HepG2 (cell line): ENCODE data around the gene SPEM2. TPM values are rescaled to one million over a fixed set of nuclear protein-coding genes. Genes with fewer than 3 reads are reported as not detected.

Source experiments
- CCDC6 ChIP-seq: sonication (generic); formaldehyde crosslinking; IDR thresholded peaks from 2 replicates; pipeline ENCODE4 v1.8.1; 2022; ENCODE audit warnings: mild to moderate bottlenecking, missing genetic modification reagents, moderate library complexity
- HNRNPL ChIP-seq: fragments of 200-400 bp; formaldehyde crosslinking; IDR thresholded peaks from 2 replicates; pipeline ENCODE4 v1.6.1; 2017; ENCODE audit warnings: mild to moderate bottlenecking, low read depth, low read length
- HOXA3 ChIP-seq: sonication (generic); formaldehyde crosslinking; IDR thresholded peaks from 2 replicates; pipeline ENCODE4 v1.5.0; 2020; ENCODE audit warnings: missing genetic modification reagents
- MLLT10 ChIP-seq: sonication (generic); formaldehyde crosslinking; IDR thresholded peaks from 2 replicates; pipeline ENCODE4 v1.4.0; 2020; ENCODE audit warnings: missing genetic modification reagents
- NFE2L2 ChIP-seq: fragments of 150-350 bp; IDR thresholded peaks from 2 replicates; pipeline ENCODE4 v1.6.1; 2014; ENCODE audit warnings: low read length
- NRL ChIP-seq: sonication (generic); formaldehyde crosslinking; IDR thresholded peaks from 2 replicates; pipeline ENCODE4 v1.5.0; 2020; ENCODE audit warnings: missing genetic modification reagents, mild to moderate bottlenecking, moderate library complexity, borderline replicate concordance
- RBM22 ChIP-seq: fragments of 200-400 bp; formaldehyde crosslinking; optimal IDR thresholded peaks from 2 replicates; pipeline ENCODE3; 2017; ENCODE audit warnings: mild to moderate bottlenecking, low read length, moderate library complexity
- SAP130 ChIP-seq: IDR thresholded peaks from 2 replicates; pipeline ENCODE4 v1.6.1; 2016; ENCODE audit warnings: low read depth
- STAT5B ChIP-seq: sonication (generic); formaldehyde crosslinking; IDR thresholded peaks from 2 replicates; pipeline ENCODE4 v1.4.0; 2020; ENCODE audit warnings: missing genetic modification reagents
- TOPORS ChIP-seq: sonication (generic); formaldehyde crosslinking; IDR thresholded peaks from 2 replicates; pipeline ENCODE4 v1.8.0; 2023; ENCODE audit warnings: mild to moderate bottlenecking, missing genetic modification reagents
- ZFP37 ChIP-seq: sonication (generic); formaldehyde crosslinking; IDR thresholded peaks from 2 replicates; pipeline ENCODE4 v1.4.0; 2020; ENCODE audit warnings: missing genetic modification reagents, borderline replicate concordance
- ZNF354B ChIP-seq: sonication (generic); formaldehyde crosslinking; IDR thresholded peaks from 2 replicates; pipeline ENCODE4 v1.8.0; 2022; ENCODE audit warnings: mild to moderate bottlenecking, missing genetic modification reagents
- ZNF44 ChIP-seq: sonication (generic); formaldehyde crosslinking; IDR thresholded peaks from 2 replicates; pipeline ENCODE4 v1.5.1; 2020; ENCODE audit warnings: mild to moderate bottlenecking, missing genetic modification reagents
- ZNF547 ChIP-seq: sonication (generic); formaldehyde crosslinking; IDR thresholded peaks from 2 replicates; pipeline ENCODE4 v1.5.1; 2020; ENCODE audit warnings: mild to moderate bottlenecking, missing genetic modification reagents
- ZNF709 ChIP-seq: sonication (generic); formaldehyde crosslinking; IDR thresholded peaks from 2 replicates; pipeline ENCODE4 v1.5.0; 2020; ENCODE audit warnings: mild to moderate bottlenecking, missing genetic modification reagents
- ZNF792 ChIP-seq: IDR thresholded peaks from 2 replicates; pipeline ENCODE4 v1.6.1; 2016
- polyA plus RNA-seq, 8 experiments: library from polyadenylated mRNA; depleted of rRNA in 3 of 8; stranded (reverse) in 7 of 8; unstranded in 1 of 8; fragments of >200 nt; fragmentation: Illumina TruSeq in 4 of 8; extraction: Trizol in 4 of 8; gene quantifications; 2 replicates each; pipeline versions ENCODE4 v1.2.1 to v1.2.3, GENCODE V29; 2011 to 2016; ENCODE audit warnings: low read depth in 4 of 8, missing spikeins in 1 of 8, mixed read lengths in 1 of 8; ENCODE audit not compliant: insufficient read depth in 1 of 8
- total RNA-seq, 5 experiments: library from RNA; depleted of rRNA; stranded (reverse); fragments of >200 nt; fragmentation: Illumina TruSeq; extraction: Trizol; gene quantifications; 2 replicates each; pipeline ENCODE4 v1.2.3, GENCODE V29; 2016; ENCODE audit warnings: low read depth in 1 of 5
- TF ChIP-seq, protein P1 (sequence below): sonication (generic); formaldehyde crosslinking; IDR thresholded peaks from 2 replicates; pipeline ENCODE4 v1.5.0; 2020; ENCODE audit warnings: mild to moderate bottlenecking, missing genetic modification reagents, borderline replicate concordance
- TF ChIP-seq, protein P2 (sequence below): sonication (generic); formaldehyde crosslinking; IDR thresholded peaks from 2 replicates; pipeline ENCODE4 v1.4.0; 2020; ENCODE audit warnings: mild to moderate bottlenecking, missing genetic modification reagents
- TF ChIP-seq, protein P3 (sequence below): IDR thresholded peaks from 2 replicates; pipeline ENCODE4 v1.6.1; 2016; ENCODE audit warnings: missing compliant biosample characterization, missing genetic modification reagents, borderline replicate concordance

Gene SPEM2
- total and polyA plus RNA-seq, 2 of the 13 experiments (the other 11 are each of a cell fraction or from before 2014, with no cell fraction given) = not detected

DNA sequence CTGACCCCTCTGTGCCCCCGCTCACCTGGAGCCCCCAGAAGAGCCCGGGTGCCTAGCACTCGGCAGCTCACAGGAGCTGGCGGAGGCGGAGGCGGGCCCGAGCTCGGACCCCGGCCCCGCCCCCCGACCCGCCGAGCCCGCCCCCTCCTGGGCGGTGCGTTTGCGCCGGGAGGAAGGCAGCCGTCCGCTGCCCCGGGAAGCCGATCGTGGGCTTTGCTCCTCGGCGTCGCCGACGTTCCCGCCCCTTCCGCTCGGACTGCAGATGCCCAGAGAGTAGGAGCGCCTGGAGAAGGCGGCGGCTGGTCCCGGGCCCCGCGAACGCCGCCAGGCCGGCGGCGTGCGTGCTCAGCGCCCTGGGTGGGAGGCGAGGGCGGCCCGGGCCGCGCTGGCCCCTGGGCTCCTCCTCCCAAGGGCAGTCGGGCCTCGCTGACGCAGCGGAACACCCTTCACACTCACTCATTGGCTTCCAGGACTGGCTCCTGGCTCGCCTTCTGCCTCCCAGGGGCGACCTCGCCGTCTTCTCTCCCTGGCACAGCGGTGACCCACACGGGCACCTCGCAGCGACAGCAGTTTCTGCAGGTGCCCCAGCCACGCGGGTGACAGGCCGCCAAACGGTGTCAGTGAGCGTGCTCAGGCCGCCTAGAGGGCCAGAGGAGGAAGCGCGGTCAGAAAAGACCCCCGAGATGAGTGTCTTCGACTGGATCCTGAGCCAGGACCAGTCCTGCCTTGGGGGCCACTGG lies 30.8 kb upstream of the SPEM2 start, which contains the start of gene PLSCR3 (continued):
- TF ChIP-seq, protein P1, sequence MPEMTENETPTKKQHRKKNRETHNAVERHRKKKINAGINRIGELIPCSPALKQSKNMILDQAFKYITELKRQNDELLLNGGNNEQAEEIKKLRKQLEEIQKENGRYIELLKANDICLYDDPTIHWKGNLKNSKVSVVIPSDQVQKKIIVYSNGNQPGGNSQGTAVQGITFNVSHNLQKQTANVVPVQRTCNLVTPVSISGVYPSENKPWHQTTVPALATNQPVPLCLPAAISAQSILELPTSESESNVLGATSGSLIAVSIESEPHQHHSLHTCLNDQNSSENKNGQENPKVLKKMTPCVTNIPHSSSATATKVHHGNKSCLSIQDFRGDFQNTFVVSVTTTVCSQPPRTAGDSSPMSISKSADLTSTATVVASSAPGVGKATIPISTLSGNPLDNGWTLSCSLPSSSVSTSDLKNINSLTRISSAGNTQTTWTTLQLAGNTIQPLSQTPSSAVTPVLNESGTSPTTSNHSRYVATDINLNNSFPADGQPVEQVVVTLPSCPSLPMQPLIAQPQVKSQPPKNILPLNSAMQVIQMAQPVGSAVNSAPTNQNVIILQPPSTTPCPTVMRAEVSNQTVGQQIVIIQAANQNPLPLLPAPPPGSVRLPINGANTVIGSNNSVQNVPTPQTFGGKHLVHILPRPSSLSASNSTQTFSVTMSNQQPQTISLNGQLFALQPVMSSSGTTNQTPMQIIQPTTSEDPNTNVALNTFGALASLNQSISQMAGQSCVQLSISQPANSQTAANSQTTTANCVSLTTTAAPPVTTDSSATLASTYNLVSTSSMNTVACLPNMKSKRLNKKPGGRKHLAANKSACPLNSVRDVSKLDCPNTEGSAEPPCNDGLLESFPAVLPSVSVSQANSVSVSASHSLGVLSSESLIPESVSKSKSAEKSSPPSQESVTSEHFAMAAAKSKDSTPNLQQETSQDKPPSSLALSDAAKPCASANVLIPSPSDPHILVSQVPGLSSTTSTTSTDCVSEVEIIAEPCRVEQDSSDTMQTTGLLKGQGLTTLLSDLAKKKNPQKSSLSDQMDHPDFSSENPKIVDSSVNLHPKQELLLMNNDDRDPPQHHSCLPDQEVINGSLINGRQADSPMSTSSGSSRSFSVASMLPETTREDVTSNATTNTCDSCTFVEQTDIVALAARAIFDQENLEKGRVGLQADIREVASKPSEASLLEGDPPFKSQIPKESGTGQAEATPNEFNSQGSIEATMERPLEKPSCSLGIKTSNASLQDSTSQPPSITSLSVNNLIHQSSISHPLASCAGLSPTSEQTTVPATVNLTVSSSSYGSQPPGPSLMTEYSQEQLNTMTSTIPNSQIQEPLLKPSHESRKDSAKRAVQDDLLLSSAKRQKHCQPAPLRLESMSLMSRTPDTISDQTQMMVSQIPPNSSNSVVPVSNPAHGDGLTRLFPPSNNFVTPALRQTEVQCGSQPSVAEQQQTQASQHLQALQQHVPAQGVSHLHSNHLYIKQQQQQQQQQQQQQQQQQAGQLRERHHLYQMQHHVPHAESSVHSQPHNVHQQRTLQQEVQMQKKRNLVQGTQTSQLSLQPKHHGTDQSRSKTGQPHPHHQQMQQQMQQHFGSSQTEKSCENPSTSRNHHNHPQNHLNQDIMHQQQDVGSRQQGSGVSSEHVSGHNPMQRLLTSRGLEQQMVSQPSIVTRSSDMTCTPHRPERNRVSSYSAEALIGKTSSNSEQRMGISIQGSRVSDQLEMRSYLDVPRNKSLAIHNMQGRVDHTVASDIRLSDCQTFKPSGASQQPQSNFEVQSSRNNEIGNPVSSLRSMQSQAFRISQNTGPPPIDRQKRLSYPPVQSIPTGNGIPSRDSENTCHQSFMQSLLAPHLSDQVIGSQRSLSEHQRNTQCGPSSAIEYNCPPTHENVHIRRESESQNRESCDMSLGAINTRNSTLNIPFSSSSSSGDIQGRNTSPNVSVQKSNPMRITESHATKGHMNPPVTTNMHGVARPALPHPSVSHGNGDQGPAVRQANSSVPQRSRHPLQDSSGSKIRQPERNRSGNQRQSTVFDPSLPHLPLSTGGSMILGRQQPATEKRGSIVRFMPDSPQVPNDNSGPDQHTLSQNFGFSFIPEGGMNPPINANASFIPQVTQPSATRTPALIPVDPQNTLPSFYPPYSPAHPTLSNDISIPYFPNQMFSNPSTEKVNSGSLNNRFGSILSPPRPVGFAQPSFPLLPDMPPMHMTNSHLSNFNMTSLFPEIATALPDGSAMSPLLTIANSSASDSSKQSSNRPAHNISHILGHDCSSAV (CRISPR knock-in tag) = no peak
- TF ChIP-seq CCDC6 (CRISPR knock-in tag) (0 out of 2 replicates have a peak, but pooled peaks have one; percentile 63), SAP130 (CRISPR knock-in tag) (peak; percentile 75), ZNF44 (no peak), ZNF792 (CRISPR knock-in tag) (peak; percentile 32; the same call in 1 of the 2 replicates), NRL (CRISPR knock-in tag) (peak; percentile 59; the same call in 1 of the 2 replicates), ZFP37 (CRISPR knock-in tag) (no peak), NFE2L2 (no peak), TOPORS (CRISPR knock-in tag) (peak; percentile 73; the same call in 1 of the 2 replicates), ZNF547 (CRISPR knock-in tag) (peak; percentile 73; the same call in 1 of the 2 replicates), RBM22 (no peak), ZNF709 (CRISPR knock-in tag) (0 out of 2 replicates have a peak, but pooled peaks have one; percentile 49), ZNF354B (no peak), HOXA3 (peak; percentile 49; the same call in 1 of the 2 replicates), STAT5B (CRISPR knock-in tag) (no peak), MLLT10 (CRISPR knock-in tag) (no peak), HNRNPL (peak; percentile 95)
- TF ChIP-seq, protein P2, sequence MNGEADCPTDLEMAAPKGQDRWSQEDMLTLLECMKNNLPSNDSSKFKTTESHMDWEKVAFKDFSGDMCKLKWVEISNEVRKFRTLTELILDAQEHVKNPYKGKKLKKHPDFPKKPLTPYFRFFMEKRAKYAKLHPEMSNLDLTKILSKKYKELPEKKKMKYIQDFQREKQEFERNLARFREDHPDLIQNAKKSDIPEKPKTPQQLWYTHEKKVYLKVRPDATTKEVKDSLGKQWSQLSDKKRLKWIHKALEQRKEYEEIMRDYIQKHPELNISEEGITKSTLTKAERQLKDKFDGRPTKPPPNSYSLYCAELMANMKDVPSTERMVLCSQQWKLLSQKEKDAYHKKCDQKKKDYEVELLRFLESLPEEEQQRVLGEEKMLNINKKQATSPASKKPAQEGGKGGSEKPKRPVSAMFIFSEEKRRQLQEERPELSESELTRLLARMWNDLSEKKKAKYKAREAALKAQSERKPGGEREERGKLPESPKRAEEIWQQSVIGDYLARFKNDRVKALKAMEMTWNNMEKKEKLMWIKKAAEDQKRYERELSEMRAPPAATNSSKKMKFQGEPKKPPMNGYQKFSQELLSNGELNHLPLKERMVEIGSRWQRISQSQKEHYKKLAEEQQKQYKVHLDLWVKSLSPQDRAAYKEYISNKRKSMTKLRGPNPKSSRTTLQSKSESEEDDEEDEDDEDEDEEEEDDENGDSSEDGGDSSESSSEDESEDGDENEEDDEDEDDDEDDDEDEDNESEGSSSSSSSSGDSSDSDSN (CRISPR knock-in tag) = peak; percentile 78
- TF ChIP-seq, protein P3, sequence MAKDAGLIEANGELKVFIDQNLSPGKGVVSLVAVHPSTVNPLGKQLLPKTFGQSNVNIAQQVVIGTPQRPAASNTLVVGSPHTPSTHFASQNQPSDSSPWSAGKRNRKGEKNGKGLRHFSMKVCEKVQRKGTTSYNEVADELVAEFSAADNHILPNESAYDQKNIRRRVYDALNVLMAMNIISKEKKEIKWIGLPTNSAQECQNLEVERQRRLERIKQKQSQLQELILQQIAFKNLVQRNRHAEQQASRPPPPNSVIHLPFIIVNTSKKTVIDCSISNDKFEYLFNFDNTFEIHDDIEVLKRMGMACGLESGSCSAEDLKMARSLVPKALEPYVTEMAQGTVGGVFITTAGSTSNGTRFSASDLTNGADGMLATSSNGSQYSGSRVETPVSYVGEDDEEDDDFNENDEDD = peak; percentile 62; the same call in 1 of the 2 replicates
